OCI-LY3 (cell line): Measurements from ENCODE around the gene SDK1.

Source experiments
- CTCF ChIP-seq: fragments of 200-600, 300-600 bp; sonication (generic); IDR thresholded peaks from 2 replicates; pipeline ENCODE4 v1.5.1; 2014; ENCODE audit warnings: antibody characterized with exemption, low read length, low read depth
- EZH2phosphoT487 ChIP-seq: fragments of 200-600 bp; shearing (Covaris generic); IDR thresholded peaks from 2 replicates; pipeline ENCODE4 v1.6.1; 2018; ENCODE audit warnings: antibody characterized with exemption, mixed run types, low read depth

- TF ChIP-seq CTCF (no peak), EZH2phosphoT487 (no peak)
Observed at GRCh38 chr7:3495530-3495929, 194.5 kb downstream of the SDK1 start.
